ENCODE measurements around the gene ENTREP1.
"Not testable (repeated sequence)": the region's sequence is repeated elsewhere in the genome, so short reads cannot be mapped to it uniquely, and the experiment has no call there.

Gene ENTREP1

DNA sequence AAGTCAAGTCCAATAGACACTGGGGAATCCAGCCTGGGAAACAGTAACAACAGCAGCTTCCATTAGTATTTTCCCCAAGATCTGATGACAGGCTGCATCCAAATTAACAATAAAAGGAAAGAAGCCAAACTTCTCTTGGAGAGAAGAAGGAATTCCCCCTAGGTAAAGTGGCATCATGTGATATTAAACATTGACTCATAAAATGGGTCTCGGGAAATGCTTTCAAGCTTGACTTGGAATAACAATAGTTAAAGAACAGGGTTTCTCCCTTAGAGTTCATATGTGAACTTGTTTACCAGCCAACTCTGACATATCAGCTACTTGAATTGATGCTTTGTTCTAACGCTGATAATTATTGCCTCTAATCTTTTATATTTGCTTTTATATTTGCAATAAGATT, 45.4 kb downstream of the ENTREP1 start:
- DNase-seq, result no peak

- no peak for DNase-seq
Observed at GRCh38 chr9:69371001-69371400, 46.0 kb downstream of the ENTREP1 start.

GRCh38 chr9:69376651-69377050, 51.6 kb downstream of the ENTREP1 start:
- DNase-seq, result no peak

- DNase-seq, result no peak
Observed at GRCh38 chr9:69377291-69377690, 52.3 kb downstream of the ENTREP1 start.

- no peak for DNase-seq
Observed at GRCh38 chr9:69377981-69378380, 53.0 kb downstream of the ENTREP1 start.

- no peak for DNase-seq
Observed at GRCh38 chr9:69379270-69379982, 54.4 kb downstream of the ENTREP1 start.

- DNase-seq, result no peak
Observed at GRCh38 chr9:69380301-69380700, 55.3 kb downstream of the ENTREP1 start.

DNA sequence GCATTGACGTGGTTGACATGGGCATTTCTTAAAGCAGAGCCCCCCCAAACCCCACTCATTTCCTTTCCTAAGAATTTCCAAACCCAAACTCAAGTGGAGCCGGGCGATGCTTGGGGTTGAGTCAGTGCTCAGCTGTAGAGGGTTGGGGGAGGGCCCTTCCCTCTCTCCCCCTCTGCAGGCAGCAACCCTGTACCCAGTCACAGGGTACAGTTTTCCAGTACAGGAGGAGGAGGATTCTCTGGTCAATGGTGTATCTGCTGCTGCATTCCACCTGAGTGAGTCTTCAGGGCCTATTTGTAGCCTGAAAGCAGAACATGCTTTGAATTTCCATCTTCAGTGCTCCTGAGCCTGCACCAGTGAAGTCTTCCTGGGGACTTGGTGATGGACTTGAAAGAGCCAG, 55.8 kb downstream of the ENTREP1 start:
- DNase-seq, result no peak

- DNase-seq, result no peak
Observed at GRCh38 chr9:69382135-69382534, 57.1 kb downstream of the ENTREP1 start.

DNA sequence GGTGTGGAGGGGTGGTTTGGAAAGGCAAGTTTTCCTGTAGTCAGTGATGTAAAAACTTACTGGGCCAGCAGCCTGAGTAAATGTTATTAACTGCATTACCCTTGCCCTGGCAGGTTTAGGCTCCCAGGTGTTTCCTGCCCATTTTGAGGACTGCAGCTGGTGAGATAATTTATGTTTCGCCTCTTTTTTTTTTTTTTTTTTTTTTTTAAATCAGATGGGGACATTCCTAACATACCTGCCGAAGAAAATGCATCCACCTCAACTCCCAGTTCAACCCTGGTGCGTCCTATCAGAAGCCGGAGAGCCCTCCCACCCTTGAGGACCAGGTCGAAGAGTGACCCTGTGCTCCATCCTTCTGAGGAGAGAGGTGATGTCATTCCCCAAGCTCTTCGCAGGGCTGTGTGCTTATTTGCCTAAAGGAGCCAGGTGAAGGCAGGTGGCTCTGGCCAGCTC, 60.6 kb downstream of the ENTREP1 start:
- DNase-seq, result no peak

- no peak for DNase-seq
Observed at GRCh38 chr9:69386651-69387050, 61.6 kb downstream of the ENTREP1 start.

DNA sequence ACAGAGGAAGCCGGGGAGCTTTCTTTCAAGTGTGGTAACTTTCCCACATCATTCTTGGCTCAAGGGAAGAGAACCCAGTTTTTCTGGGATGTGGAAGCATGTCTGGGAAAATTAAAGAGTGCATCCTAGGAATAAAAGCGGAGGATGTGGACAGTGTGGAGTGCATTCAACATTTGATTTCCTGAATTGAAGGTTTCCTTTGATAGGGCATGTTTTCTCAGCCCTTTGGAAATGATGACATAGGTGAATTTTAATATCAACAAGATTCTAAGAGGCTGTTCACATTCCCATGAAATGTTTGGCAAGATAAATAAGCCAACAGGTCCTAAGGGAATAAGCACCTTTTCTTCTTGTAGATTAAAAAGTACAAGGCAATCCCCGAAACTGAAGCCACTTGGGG, 63.6 kb downstream of the ENTREP1 start:
- DNase-seq, result no peak

DNA sequence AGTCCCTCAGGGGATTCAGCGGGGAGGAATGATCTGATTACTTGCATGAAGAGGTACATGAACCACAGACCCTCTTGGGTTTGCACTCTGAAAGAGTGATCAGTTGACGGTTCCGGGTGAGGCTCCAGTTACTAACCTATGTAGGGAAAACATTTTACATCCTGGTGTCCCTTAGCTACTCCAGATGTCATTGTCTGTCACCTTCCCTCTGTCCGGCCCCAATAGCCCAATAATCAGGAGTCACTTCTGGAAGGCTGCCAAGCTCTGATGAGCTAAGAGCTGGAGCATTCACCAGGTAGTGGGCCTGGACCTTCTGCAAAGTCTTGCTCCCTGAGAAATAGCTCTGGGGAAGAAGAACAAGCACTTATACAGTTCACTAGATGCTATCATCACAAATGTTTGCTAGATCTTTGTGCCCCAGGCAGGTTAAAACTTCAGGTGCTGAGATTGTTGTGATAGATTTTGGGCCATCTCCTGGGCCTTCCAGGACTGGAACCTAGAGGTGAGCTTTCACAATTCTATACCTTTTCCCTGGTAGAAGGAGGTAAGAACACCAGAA, 64.5 kb downstream of the ENTREP1 start:
- DNase-seq, result no peak

DNA sequence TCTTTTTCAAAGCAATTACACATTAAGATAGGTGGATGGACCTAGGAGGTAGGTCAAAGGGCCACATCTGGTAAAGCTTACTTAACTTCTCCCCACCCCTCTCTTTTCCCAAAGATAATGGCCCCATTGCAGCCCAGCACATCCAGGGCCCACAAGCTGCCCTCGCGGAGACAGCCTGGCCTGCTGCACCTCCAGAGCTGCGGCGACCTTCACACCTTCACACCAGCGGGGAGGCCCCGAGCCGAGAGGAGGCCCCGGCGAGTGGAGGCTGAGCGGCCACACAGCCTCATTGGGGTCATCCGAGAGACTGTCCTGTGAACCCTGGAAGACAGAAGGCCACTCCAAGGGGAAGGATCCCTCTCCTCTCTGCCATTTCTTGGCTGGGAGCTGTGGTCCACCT, 66.5 kb downstream of the ENTREP1 start:
- DNase-seq, result no peak

- no peak for DNase-seq
Observed at GRCh38 chr9:69391946-69392345, 66.9 kb downstream of the ENTREP1 start.

DNA sequence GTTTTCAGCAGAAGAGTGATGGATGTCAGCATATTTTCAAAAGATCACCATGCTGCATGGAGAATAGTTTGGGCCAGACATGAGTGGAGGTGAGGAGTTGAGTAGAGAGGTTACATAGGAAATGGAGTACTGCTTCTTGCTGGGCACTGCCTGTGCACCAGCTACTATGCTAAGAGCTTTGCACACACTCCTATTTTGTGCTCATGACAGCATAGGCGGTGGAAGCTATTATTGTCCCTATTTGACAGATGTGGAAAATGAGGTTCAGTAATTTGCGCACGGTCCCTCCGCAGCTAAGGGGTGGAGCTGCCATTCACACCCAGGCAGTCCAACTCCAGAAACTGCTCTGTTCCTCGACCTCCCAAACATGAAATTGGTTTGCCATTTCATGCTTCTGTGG, 67.8 kb downstream of the ENTREP1 start:
- no peak for DNase-seq

DNA sequence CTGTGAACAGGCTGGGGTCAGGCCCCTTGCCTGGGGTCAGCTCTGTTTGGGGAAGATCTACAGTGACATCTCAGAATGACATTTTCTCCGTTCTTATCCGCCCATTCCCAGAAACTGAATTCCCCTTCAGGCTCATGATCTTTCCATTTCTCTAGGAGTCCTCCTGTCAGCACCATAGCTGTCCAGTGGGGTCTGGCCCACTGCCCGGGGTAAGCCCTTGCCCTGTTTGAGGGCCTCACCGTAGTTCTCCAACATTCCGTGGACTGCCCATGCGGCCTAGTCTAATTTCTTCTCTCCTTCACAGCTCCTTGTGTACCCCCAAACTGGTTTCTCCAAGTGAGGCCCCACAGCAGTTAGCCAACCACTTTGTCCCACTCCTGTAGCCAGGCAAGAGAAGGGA, 68.4 kb downstream of the ENTREP1 start:
- DNase-seq, result no peak

- DNase-seq, result no peak
Observed at GRCh38 chr9:69395718-69396117, 70.7 kb downstream of the ENTREP1 start.

DNA sequence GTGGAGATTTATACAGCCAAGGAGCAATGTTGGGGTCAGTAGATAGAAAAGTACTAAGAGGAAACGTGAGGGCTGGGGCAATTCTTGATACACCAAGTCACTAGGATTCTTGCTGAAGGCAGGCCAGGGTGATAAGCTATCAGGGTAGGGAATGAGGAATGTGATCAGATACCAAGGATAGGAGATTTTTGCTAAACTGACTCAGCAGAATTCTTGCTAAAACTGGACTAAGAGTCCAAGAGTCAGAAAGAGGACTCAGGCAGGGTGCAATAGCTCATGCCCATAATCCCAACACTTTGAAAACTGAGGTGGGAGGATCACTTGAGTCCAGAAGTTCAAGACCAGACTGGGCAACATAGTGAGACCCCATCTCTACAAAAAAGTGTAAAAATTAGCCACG, 71.7 kb downstream of the ENTREP1 start:
- DNase-seq, result no peak

GRCh38 chr9:69397384-69398214, 72.6 kb downstream of the ENTREP1 start:
- DNase-seq, result no peak

- no peak for DNase-seq
Observed at GRCh38 chr9:69400470-69400869, 75.5 kb downstream of the ENTREP1 start.

DNA sequence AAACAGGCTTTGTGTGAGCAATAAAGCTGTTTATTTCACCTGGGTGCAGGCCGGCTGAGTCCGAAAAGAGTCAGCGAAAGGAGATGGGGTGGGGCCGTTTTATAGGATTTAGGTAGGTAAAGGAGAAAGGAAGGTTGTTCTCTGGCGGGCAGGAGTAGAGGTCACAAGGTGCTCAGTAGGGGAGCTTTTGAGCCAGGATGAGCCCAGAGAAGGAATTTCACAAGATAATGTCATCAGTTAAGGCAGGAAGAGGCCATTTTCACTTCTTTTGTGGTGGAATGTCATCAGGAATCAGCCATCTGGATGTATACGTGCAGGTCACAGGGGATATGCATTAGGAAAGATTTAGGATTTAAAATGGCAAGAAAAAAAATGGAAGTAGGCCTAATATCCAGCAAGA, 84.9 kb downstream of the ENTREP1 start:
- DNase-seq, result not testable (repeated sequence)

DNA sequence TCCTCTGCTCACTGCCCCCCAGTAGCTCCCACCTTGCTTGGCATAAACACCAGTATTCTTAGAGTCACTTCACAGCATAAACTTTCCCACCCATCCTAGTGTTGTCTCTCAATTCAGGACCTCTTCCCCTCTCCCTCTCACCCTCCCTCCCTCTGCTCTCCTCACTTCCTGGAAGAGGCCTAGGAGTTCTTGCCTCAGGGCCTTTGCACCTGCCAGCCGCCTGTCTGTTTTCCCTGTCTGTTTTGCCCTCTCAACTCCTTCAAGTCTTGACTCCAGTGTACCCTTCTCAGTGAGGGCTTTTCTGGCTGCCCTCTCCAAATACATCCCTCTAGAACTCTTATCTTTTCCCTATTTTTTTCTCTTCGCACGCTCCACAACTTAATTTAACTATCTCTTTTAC, 86.2 kb downstream of the ENTREP1 start:
- no peak for DNase-seq

Data from NCI-H2227 treated with DMSO at 0.1 percent for 48 hours (cell line).